CD14-positive monocyte (primary cell): ENCODE measurements around the gene UBL4A. TPM values are rescaled to one million over a fixed set of nuclear protein-coding genes. Genes with fewer than 3 reads are reported as not detected.
A peak's percentile ranks its signal among the peaks of the same experiment; 100 is the strongest.

Experiments
- DNase-seq, 3 donors: peaks; one replicate each; pipeline ENCODE4 v3.0.0-alpha.2; 2011 to 2022
- H2AFZ ChIP-seq: 2 replicates; pipeline ENCODE4 v1.6.0; 2012; ENCODE audit warnings: mild to moderate bottlenecking, low read depth, low read length, inconsistent platforms; ENCODE audit not compliant: insufficient read depth, poor library complexity, severe bottlenecking
- H3K27ac ChIP-seq, 2 donors: 1 replicate in 1 of 2; 2 replicates in 1 of 2; pipeline ENCODE4 v1.5.1; 2012 to 2013; ENCODE audit warnings: low read length in 2 of 2, control low read depth in 1 of 2, inconsistent platforms in 1 of 2, low read depth in 1 of 2, mild to moderate bottlenecking in 1 of 2
- H3K27me3 ChIP-seq, 2 donors: one replicate each; pipeline versions ENCODE4 v1.6.0 to v1.6.1; 2011 to 2013; ENCODE audit warnings: low read length in 2 of 2; ENCODE audit not compliant: control insufficient read depth in 2 of 2, insufficient read depth in 2 of 2
- H3K36me3 ChIP-seq, 2 donors: replicated peaks in 1 of 2; 1 replicate in 1 of 2; 2 replicates in 1 of 2; pipeline versions ENCODE4 v1.5.1 to v1.6.1; 2012 to 2013; ENCODE audit warnings: low read length in 2 of 2, control low read depth in 1 of 2, inconsistent platforms in 1 of 2, mild to moderate bottlenecking in 1 of 2; ENCODE audit not compliant: insufficient read depth in 2 of 2, control insufficient read depth in 1 of 2
- H3K4me1 ChIP-seq, 2 donors: 1 replicate in 1 of 2; 2 replicates in 1 of 2; pipeline versions ENCODE4 v1.5.1 to v1.6.1; 2012 to 2013; ENCODE audit warnings: low read length in 2 of 2, control low read depth in 1 of 2, inconsistent platforms in 1 of 2, mild to moderate bottlenecking in 1 of 2, moderate library complexity in 1 of 2; ENCODE audit not compliant: insufficient read depth in 2 of 2, control insufficient read depth in 1 of 2
- H3K4me2 ChIP-seq: replicated peaks from 2 replicates; pipeline ENCODE3; 2012; ENCODE audit warnings: low read length, moderate library complexity, mild to moderate bottlenecking; ENCODE audit not compliant: poor library complexity, severe bottlenecking; ENCODE audit errors: extremely low read depth
- H3K4me3 ChIP-seq, 3 experiments: fragments of 200-600 bp in 1 of 3; sonication (generic) in 1 of 3; replicated peaks in 1 of 3; 1 replicate in 2 of 3; 2 replicates in 1 of 3; pipeline ENCODE4 v1.5.1; 2011 to 2013; ENCODE audit warnings: low read length in 3 of 3, mild to moderate bottlenecking in 3 of 3, control low read depth in 2 of 3, low read depth in 2 of 3, inconsistent platforms in 1 of 3, moderate library complexity in 1 of 3
- H3K79me2 ChIP-seq: 2 replicates; pipeline ENCODE4 v1.6.0; 2012; ENCODE audit warnings: mild to moderate bottlenecking, control low read depth, inconsistent platforms, low read length, moderate library complexity; ENCODE audit not compliant: insufficient read depth
- H3K9ac ChIP-seq: 2 replicates; pipeline ENCODE4 v1.6.0; 2017; ENCODE audit warnings: low read length, mild to moderate bottlenecking; ENCODE audit not compliant: insufficient read depth, poor library complexity, severe bottlenecking
- H3K9me3 ChIP-seq, 2 donors: replicated peaks in 1 of 2; 1 replicate in 1 of 2; 2 replicates in 1 of 2; pipeline versions ENCODE4 v1.5.1 to v1.6.1; 2012 to 2013; ENCODE audit warnings: low read length in 2 of 2, control low read depth in 1 of 2; ENCODE audit not compliant: control insufficient read depth in 1 of 2, insufficient read depth in 1 of 2
- H4K20me1 ChIP-seq: 2 replicates; pipeline ENCODE4 v1.6.0; 2012; ENCODE audit warnings: mild to moderate bottlenecking, low read length, control low read depth, moderate library complexity; ENCODE audit not compliant: insufficient read depth
- H3K27ac Mint-ChIP-seq, 7 donors: one replicate each; pipeline ENCODE4 v1.8.0; 2020; ENCODE audit warnings: mild to moderate bottlenecking in 7 of 7, mixed read lengths in 7 of 7, moderate library complexity in 6 of 7, inconsistent platforms in 2 of 7
- H3K27me3 Mint-ChIP-seq, 3 donors: one replicate each; pipeline ENCODE4 v1.8.0; 2021 to 2022; ENCODE audit warnings: low read depth in 3 of 3, mild to moderate bottlenecking in 3 of 3, mixed read lengths in 3 of 3, moderate library complexity in 3 of 3, inconsistent platforms in 1 of 3
- H3K36me3 Mint-ChIP-seq, 2 donors: one replicate each; pipeline ENCODE4 v1.8.0; 2020; ENCODE audit warnings: mixed read lengths in 2 of 2, inconsistent platforms in 1 of 2, mild to moderate bottlenecking in 1 of 2
- H3K4me1 Mint-ChIP-seq: one replicate; pipeline ENCODE4 v1.8.0; 2020; ENCODE audit warnings: mild to moderate bottlenecking, mixed read lengths
- H3K4me3 Mint-ChIP-seq, 2 donors: one replicate each; pipeline ENCODE4 v1.8.0; 2020; ENCODE audit warnings: mild to moderate bottlenecking in 2 of 2, mixed read lengths in 2 of 2, moderate library complexity in 1 of 2
- H3K9me3 Mint-ChIP-seq, 7 donors: one replicate each; pipeline ENCODE4 v1.8.0; 2020 to 2022; ENCODE audit warnings: mixed read lengths in 7 of 7, mild to moderate bottlenecking in 6 of 7, moderate library complexity in 6 of 7, inconsistent platforms in 2 of 7
- WGBS: methylation state at CpG from one replicate; pipeline ENCODE4 v1.1.5; 2013; ENCODE audit warnings: missing lambda C conversion rate; ENCODE audit not compliant: insufficient coverage; 5-methylcytosine and 5-hydroxymethylcytosine counted together
- intact Hi-C, 2 donors: fragments of 100-400 bp; cut with micrococcal nuclease; formaldehyde crosslinking; loops; one replicate each; pipeline versions ENCODE4 v1.15.0 to v1.15.1; 2023
- polyA plus RNA-seq, 3 donors: library from polyadenylated mRNA; depleted of rRNA in 1 of 3; unstranded in 2 of 3; stranded (reverse) in 1 of 3; fragments of 300-500 nt in 2 of 3; fragments of >200 nt in 1 of 3; fragmentation: Illumina TruSeq in 2 of 3; gene quantifications; 1 replicate in 2 of 3; 2 replicates in 1 of 3; pipeline ENCODE4 v1.2.3, GENCODE V29; 2012 to 2021
- TF ChIP-seq, protein P1 (sequence below): fragments of 200-600 bp; IDR thresholded peaks from one replicate; pipeline ENCODE4 v1.8.0; 2022; ENCODE audit warnings: antibody characterized with exemption, mild to moderate bottlenecking

UBL4A gene
- polyA plus RNA-seq, 3 donors = 27.9 to 29.0 (median 28.1) TPM

- no peak overlapping the region for H2AFZ ChIP-seq
- H3K4me3 ChIP-seq = no peak overlapping the region
- H3K4me1 ChIP-seq = peaks cover 24 to 34% of the 10 kb centered on the region in 2 donors
- H3K27ac Mint-ChIP-seq = peak overlapping the region in 2 of 7 donors; percentile 32 to 61
- 100% methylated on average over 5 of the region's 11 CpGs for WGBS
- H3K9me3 Mint-ChIP-seq = peaks cover 0 to 16% (median 7%) of the 10 kb centered on the region in 7 donors
- H4K20me1 ChIP-seq = peaks cover 24% of the 10 kb centered on the region
- no peak overlapping the region for H3K9ac ChIP-seq
- H3K9me3 ChIP-seq = peaks cover 0 to 5% of the 10 kb centered on the region in 2 donors
- peaks cover 45% of the 10 kb centered on the region for H3K79me2 ChIP-seq
- H3K4me2 ChIP-seq = no peak overlapping the region
- H3K27me3 Mint-ChIP-seq = peaks cover 0 to 11% (median 0%) of the 10 kb centered on the region in 3 donors
- H3K27me3 ChIP-seq = no peaks in the 10 kb centered on the region
- H3K4me3 Mint-ChIP-seq = no peak overlapping the region
- H3K27ac ChIP-seq = no peak overlapping the region
- DNase-seq = no peak
- intact Hi-C loops = loop anchor here in 1 of 2 donors (5.0 kb wide), 1 partner anchor 36 kb away; the partner anchor contains the start of gene LAGE3
- TF ChIP-seq, protein P1, sequence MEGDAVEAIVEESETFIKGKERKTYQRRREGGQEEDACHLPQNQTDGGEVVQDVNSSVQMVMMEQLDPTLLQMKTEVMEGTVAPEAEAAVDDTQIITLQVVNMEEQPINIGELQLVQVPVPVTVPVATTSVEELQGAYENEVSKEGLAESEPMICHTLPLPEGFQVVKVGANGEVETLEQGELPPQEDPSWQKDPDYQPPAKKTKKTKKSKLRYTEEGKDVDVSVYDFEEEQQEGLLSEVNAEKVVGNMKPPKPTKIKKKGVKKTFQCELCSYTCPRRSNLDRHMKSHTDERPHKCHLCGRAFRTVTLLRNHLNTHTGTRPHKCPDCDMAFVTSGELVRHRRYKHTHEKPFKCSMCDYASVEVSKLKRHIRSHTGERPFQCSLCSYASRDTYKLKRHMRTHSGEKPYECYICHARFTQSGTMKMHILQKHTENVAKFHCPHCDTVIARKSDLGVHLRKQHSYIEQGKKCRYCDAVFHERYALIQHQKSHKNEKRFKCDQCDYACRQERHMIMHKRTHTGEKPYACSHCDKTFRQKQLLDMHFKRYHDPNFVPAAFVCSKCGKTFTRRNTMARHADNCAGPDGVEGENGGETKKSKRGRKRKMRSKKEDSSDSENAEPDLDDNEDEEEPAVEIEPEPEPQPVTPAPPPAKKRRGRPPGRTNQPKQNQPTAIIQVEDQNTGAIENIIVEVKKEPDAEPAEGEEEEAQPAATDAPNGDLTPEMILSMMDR = no peak
- peaks cover 37 to 56% of the 10 kb centered on the region in 2 donors for H3K36me3 Mint-ChIP-seq
- peaks cover 21% of the 10 kb centered on the region for H3K4me1 Mint-ChIP-seq
- peaks cover 32 to 36% of the 10 kb centered on the region in 2 donors for H3K36me3 ChIP-seq
Measured at GRCh38 chrX:154441564-154441963, 44.9 kb downstream of the UBL4A start.

- Histone ChIP-seq H3K4me1 (peaks cover 30 to 41% of the 10 kb centered on the region in 2 donors), H2AFZ (no peak overlapping the region), H3K79me2 (peaks cover 45% of the 10 kb centered on the region), H3K4me3 (no peak overlapping the region), H3K9me3 (peaks cover 0 to 5% of the 10 kb centered on the region in 2 donors), H3K27me3 (no peaks in the 10 kb centered on the region), H3K4me2 (no peak overlapping the region), H4K20me1 (peaks cover 24% of the 10 kb centered on the region), H3K36me3 (peaks cover 36 to 37% of the 10 kb centered on the region in 2 donors), H3K27ac (no peak overlapping the region), H3K9ac (no peak overlapping the region)
- Mint-ChIP-seq H3K4me1 (peaks cover 22% of the 10 kb centered on the region), H3K27me3 (peaks cover 0 to 12% (median 0%) of the 10 kb centered on the region in 3 donors), H3K36me3 (peaks cover 35 to 51% of the 10 kb centered on the region in 2 donors), H3K4me3 (no peak overlapping the region), H3K9me3 (peaks cover 0 to 20% (median 11%) of the 10 kb centered on the region in 7 donors), H3K27ac (no peak overlapping the region)
- intact Hi-C loops = loop anchor here in 1 of 2 donors (5.0 kb wide), 1 partner anchor 37 kb away; the partner anchor contains the start of gene LAGE3
- TF ChIP-seq, protein P1 = no peak
- no peak for DNase-seq
- 97% methylated on average over 6 of the region's 17 CpGs for WGBS
Measured at GRCh38 chrX:154440623-154441357, 45.6 kb downstream of the UBL4A start.
